ENCODE data around the gene GIMAP4.
"Not testable (repeated sequence)": the region's sequence is repeated elsewhere in the genome, so short reads cannot be mapped to it uniquely, and the experiment has no call there.

- TF ChIP-seq CTCF (IDR thresholded peaks at IDR 0.05); ZFX (IDR thresholded peaks at IDR 0.05; ENCODE audit: borderline replicate concordance): not testable (repeated sequence)
These were observed 48.1 kb downstream of the GIMAP4 start for GRCh38 chr7:150615221-150615755.

Measured in 22Rv1 (cell line).